GM21825 (cell line): ENCODE measurements around the gene SF3B3.
"Not testable (repeated sequence)": the region's sequence is repeated elsewhere in the genome, so short reads cannot be mapped to it uniquely, and the experiment has no call there.

ENCODE experiments used
- ATAC-seq: cut with Tn5 transposase; IDR thresholded peaks from one replicate; pipeline ENCODE4 v1.9.1; 2021; ENCODE audit warnings: mild to moderate bottlenecking, moderate library complexity; ENCODE audit not compliant: unreplicated experiment

Gene SF3B3

DNA sequence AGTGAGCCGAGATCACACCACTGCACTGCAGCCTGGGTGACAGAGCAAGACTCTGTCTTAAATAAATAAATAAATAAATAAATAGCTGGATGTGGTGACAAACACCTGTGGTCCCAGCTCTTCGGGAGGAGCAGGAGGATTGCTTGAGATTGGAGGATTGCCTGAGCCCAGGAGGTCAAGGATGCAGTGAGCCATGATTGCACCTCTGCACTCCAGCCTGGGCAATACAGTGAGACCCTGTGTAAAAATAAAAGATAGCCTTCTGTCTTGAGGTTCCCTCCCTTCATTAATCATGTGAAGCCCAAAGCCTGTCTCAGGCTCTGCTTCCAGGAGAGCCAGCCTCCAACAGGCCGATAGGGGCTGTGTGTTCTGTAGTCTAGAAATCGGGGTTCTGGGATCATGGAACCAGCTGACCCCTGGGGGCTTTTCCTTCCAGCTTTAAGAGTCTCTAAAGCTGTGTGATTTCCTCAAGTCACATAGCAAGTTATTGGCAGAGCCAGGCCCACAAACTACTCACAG is 88.2 kb downstream of the SF3B3 start:
- ATAC-seq: no peak

DNA sequence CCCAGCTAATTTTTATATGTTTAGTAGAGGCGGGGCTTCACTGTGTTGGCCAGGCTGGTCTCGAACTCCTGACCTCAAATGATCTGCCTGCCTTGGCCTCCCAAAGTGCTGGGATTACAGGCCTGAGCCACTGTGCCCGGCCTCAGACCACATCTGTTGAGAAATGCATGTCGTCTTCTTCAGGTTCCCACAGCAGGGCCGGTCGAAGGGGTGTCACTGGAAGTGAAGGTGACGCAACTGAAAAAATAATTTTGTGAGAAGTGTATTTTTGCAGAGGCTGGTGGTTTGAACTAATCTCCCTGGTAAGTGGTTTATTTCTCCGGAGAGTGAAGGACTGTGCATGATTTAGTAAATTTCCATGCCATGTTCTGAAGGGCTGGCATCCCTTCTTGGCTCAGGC is 89.3 kb downstream of the SF3B3 start:
- no peak for ATAC-seq

DNA sequence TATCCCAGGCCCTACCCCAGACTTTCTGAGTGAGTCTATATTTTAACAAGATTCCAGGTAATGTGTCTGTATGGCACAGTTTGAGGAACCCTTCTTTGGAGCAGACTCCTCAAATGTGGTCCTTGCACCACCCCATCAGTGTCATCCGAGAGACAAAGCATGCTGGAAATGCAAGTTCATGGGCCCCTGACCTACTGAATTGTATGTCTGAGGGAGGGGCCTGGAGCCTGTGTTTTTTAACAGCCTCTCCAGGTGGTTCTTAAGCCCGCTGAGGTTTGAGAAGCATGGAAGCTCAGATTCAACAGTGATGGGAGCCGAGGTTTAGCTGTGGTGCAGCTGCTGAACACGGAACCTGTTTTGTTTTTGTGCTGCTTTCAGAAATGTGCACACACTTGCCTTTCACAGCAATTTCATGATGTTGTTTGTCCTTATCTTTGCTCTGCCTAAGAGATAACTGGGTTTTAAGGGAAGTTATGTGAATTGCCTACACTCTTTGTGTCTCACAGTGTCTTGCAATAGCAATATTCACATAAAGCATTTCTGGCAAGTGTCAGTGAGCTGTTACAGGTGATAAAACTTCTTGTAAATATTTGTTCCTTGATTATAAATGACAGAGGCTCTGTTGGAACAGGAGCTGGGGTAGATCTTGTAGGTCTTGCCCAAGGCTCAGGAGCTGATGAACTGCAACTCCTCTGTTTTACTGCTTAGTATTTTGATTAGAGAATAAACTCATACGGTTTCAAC is 90.8 kb downstream of the SF3B3 start:
- no peak for ATAC-seq

DNA sequence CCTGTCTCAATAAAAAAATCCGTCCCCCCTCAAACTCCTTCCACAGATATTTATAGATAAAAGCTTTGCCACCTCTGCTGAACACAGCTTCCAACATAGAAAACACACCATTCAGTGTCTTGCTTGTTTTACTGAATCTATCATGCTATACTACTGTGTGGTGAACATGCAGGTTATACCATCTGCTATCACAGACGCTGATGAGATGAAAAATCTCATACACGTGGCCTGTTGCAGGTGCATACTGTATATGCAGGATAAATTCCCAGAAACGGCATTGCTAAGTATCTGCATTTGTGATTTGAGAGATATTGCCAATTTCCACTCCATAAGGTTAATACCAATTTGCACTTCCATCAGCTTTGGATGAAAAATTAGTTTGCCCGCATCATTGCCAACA is 92.3 kb downstream of the SF3B3 start:
- no peak for ATAC-seq

DNA sequence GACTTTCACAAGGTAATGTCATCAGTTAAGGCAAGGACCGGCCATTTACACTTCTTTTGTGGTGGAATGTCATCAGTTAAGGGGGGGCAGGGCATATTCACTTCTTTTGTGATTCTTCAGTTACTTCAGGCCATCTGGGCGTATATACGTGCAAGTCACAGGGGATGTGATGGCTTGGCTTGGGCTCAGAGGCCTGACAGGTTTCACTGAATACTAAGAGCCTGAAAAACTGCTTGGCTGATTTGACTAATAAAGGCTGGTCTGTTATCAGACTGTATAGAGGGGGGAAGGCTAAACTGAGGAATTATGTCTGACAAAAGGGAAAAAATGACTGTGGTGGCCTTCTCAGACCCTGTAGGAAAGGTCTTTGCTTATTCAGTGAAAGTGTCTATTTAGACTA is 98.2 kb downstream of the SF3B3 start:
- ATAC-seq: not testable (repeated sequence)
